ENCODE measurements around the gene NHERF1. TPM values are rescaled to one million over a fixed set of nuclear protein-coding genes. Genes with fewer than 3 reads are reported as not detected.

Gene NHERF1
- total and polyA plus RNA-seq, 2 donors (not counting 3 experiments of a cell fraction or from before 2014, with no cell fraction given): 24.4 to 26.9 TPM

- H2AFZ ChIP-seq (ENCODE audit: low read depth, low read length): no peak overlapping the region
- no peak overlapping the region for H3K4me2 ChIP-seq (ENCODE audit: insufficient read depth, low read length)
- no peak overlapping the region for H3K4me3 ChIP-seq (replicated peaks in 1 of 3; ENCODE audit: insufficient read depth in 1 of 3, low read depth in 1 of 3, low read length in 3 of 3)
- no peaks in the 10 kb centered on the region for H3K9me1 ChIP-seq (replicated peaks; ENCODE audit: control insufficient read depth, extremely low read depth, insufficient read depth, low read length)
- DNase-seq (ENCODE audit: low read depth, low spot score) (no peak), FAIRE-seq (no peak)
- H3K79me2 ChIP-seq (ENCODE audit: control insufficient read depth, insufficient read depth, low read length): no peaks in the 10 kb centered on the region
- no peaks in the 10 kb centered on the region for H3K36me3 ChIP-seq (ENCODE audit: control insufficient read depth in 2 of 2, extremely low read depth in 1 of 2, insufficient read depth in 2 of 2, low read length in 2 of 2)
- no peaks in the 10 kb centered on the region for H3K4me1 ChIP-seq (ENCODE audit: control insufficient read depth, extremely low read depth, insufficient read depth, low read length)
- no peak overlapping the region for H3K9ac ChIP-seq (replicated peaks; ENCODE audit: extremely low read depth, insufficient read depth, low read length)
- TF ChIP-seq EZH2 (IDR thresholded peaks at IDR 0.05; ENCODE audit: borderline replicate concordance, low read depth, low read length, severe bottlenecking): no peak
- TF ChIP-seq POLR2AphosphoS5 (IDR thresholded peaks at IDR 0.05; ENCODE audit: insufficient read depth, low read depth, low read length): no peak
- TF ChIP-seq CTCF (IDR thresholded peaks at IDR 0.05; ENCODE audit: extremely low read depth in 1 of 2, insufficient read depth in 1 of 2, low read depth in 1 of 2, low read length in 2 of 2): no peak
- no peak for TF ChIP-seq GATA2 (IDR thresholded peaks at IDR 0.05; ENCODE audit: insufficient read depth, insufficient read length, low read depth, low read length)
- dilution Hi-C loops (cut with MboI; ENCODE audit: extremely low pct_ligation_motif_present, low sequenced_read_pairs): no loop called here
- BruUV-seq (replicated peaks): no TSS peak
- CTCF ChIA-PET: no interaction called here
- no peaks in the 10 kb centered on the region for H3K9me3 ChIP-seq (replicated peaks; ENCODE audit: control insufficient read depth, insufficient read depth, low read length)
- POLR2A ChIA-PET: no interaction called here
- H3K27ac ChIP-seq (ENCODE audit: insufficient read depth, low read depth, low read length): no peak overlapping the region
- H4K20me1 ChIP-seq (replicated peaks; ENCODE audit: control insufficient read depth, extremely low read depth, insufficient read depth, low read length): no peaks in the 10 kb centered on the region
- no peaks in the 10 kb centered on the region for H3K27me3 ChIP-seq (ENCODE audit: control insufficient read depth in 2 of 2, insufficient read depth in 2 of 2, low read length in 2 of 2)
- intact Hi-C loops (cut with micrococcal nuclease): no loop called here
Observed at GRCh38 chr17:74728702-74729075, 19.7 kb upstream of the NHERF1 start.

GRCh38 chr17:74729368-74729767 lies 19.1 kb upstream of the NHERF1 start:
- no peaks in the 10 kb centered on the region for H3K36me3 ChIP-seq (ENCODE audit: control insufficient read depth in 2 of 2, extremely low read depth in 1 of 2, insufficient read depth in 2 of 2, low read length in 2 of 2)
- FAIRE-seq (no peak), DNase-seq (ENCODE audit: low read depth, low spot score) (no peak)
- POLR2A ChIA-PET: no interaction called here
- H3K4me3 ChIP-seq (replicated peaks in 1 of 3; ENCODE audit: insufficient read depth in 1 of 3, low read depth in 1 of 3, low read length in 3 of 3): no peak overlapping the region
- no peaks in the 10 kb centered on the region for H3K9me3 ChIP-seq (replicated peaks; ENCODE audit: control insufficient read depth, insufficient read depth, low read length)
- H3K4me1 ChIP-seq (ENCODE audit: control insufficient read depth, extremely low read depth, insufficient read depth, low read length): no peaks in the 10 kb centered on the region
- H3K4me2 ChIP-seq (ENCODE audit: insufficient read depth, low read length): no peak overlapping the region
- dilution Hi-C loops (cut with MboI; ENCODE audit: extremely low pct_ligation_motif_present, low sequenced_read_pairs) (no loop called here), intact Hi-C loops (cut with micrococcal nuclease) (no loop called here)
- no peaks in the 10 kb centered on the region for H3K79me2 ChIP-seq (ENCODE audit: control insufficient read depth, insufficient read depth, low read length)
- no peak for TF ChIP-seq POLR2A (IDR thresholded peaks at IDR 0.05; ENCODE audit: low read depth, low read length)
- no peak for TF ChIP-seq POLR2AphosphoS5 (IDR thresholded peaks at IDR 0.05; ENCODE audit: insufficient read depth, low read depth, low read length)
- TF ChIP-seq CTCF (IDR thresholded peaks at IDR 0.05; ENCODE audit: extremely low read depth in 1 of 2, insufficient read depth in 1 of 2, low read depth in 1 of 2, low read length in 2 of 2): no peak
- no peak for TF ChIP-seq EZH2 (IDR thresholded peaks at IDR 0.05; ENCODE audit: borderline replicate concordance, low read depth, low read length, severe bottlenecking)
- TF ChIP-seq MYC (IDR thresholded peaks at IDR 0.05; ENCODE audit: low read depth, low read length): no peak
- TF ChIP-seq GATA2 (IDR thresholded peaks at IDR 0.05; ENCODE audit: insufficient read depth, insufficient read length, low read depth, low read length): no peak
- TF ChIP-seq JUN (IDR thresholded peaks at IDR 0.05; ENCODE audit: borderline replicate concordance, insufficient read depth, insufficient read length, low read depth): no peak
- no TSS peak for BruUV-seq (replicated peaks)
- no peaks in the 10 kb centered on the region for H3K9me1 ChIP-seq (replicated peaks; ENCODE audit: control insufficient read depth, extremely low read depth, insufficient read depth, low read length)
- no peaks in the 10 kb centered on the region for H3K27me3 ChIP-seq (ENCODE audit: control insufficient read depth in 2 of 2, insufficient read depth in 2 of 2, low read length in 2 of 2)
- no peak overlapping the region for H2AFZ ChIP-seq (ENCODE audit: low read depth, low read length)
- no peak overlapping the region for H3K27ac ChIP-seq (ENCODE audit: insufficient read depth, low read depth, low read length)
- H4K20me1 ChIP-seq (replicated peaks; ENCODE audit: control insufficient read depth, extremely low read depth, insufficient read depth, low read length): no peaks in the 10 kb centered on the region
- CTCF ChIA-PET: no interaction called here
- no peak overlapping the region for H3K9ac ChIP-seq (replicated peaks; ENCODE audit: extremely low read depth, insufficient read depth, low read length)
